Measurements from ENCODE around the gene LY9.
A peak's percentile ranks its signal among the peaks of the same experiment; 100 is the strongest.

LY9 gene

GRCh38 chr1:160795951-160796383 lies at the start of gene LY9:
Gene LY9 (plus strand): TSS chr1:160796174. CDS start chr1:160796188, 14 bp downstream.
- DNase-seq = peak; percentile 84

GRCh38 chr1:160746836-160747500 lies 49.0 kb upstream of the LY9 start:
- no peak for DNase-seq

GRCh38 chr1:160747717-160748116 lies 48.3 kb upstream of the LY9 start:
- no peak for DNase-seq

DNA sequence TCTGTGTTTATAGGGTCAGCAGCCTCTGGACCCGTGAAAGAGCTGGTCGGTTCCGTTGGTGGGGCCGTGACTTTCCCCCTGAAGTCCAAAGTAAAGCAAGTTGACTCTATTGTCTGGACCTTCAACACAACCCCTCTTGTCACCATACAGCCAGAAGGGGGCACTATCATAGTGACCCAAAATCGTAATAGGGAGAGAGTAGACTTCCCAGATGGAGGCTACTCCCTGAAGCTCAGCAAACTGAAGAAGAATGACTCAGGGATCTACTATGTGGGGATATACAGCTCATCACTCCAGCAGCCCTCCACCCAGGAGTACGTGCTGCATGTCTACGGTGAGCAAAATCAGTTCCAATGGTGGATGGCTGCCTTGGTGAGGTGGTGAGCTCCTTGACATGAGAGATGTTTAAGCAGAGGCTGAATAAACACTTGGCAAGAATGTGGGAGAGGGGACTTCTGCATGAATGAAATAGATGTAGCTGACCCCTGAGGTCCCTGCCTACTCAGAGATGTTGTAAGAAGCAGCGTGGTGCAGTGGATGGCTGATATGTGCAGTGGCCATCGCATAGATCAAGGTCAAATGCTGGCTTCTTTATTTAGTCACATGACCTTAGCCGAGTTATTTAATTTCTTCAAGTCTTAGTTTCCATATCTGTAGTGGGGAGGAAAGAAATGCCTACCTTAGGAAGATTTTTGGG lies 47.6 kb upstream of the LY9 start:
- no peak for DNase-seq

- DNase-seq = no peak
Measured at GRCh38 chr1:160748878-160749269, 47.1 kb upstream of the LY9 start.

- DNase-seq = no peak
Measured at GRCh38 chr1:160750608-160751007, 45.4 kb upstream of the LY9 start.

DNA sequence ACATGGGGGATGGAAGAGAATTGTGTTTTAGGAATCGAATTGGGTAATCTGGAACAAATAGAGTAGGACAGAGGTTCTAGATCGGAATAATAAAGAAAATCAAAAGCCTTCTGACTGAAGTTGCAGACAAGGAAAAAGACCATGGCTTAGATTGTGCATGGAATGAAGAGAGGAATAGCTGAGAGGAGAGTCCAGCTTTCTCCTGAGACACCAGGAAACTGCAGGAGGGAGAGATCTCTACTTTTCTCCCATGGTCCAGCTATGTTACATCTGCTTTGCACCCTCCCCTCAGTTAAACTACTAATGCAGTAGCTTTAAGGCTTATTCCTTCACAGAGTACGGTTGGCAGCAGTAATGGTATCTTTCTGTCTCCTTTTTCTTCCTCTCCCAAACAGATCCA lies 43.6 kb upstream of the LY9 start:
- no peak for DNase-seq

GRCh38 chr1:160752924-160753323 lies 43.0 kb upstream of the LY9 start:
- no peak for DNase-seq

DNA sequence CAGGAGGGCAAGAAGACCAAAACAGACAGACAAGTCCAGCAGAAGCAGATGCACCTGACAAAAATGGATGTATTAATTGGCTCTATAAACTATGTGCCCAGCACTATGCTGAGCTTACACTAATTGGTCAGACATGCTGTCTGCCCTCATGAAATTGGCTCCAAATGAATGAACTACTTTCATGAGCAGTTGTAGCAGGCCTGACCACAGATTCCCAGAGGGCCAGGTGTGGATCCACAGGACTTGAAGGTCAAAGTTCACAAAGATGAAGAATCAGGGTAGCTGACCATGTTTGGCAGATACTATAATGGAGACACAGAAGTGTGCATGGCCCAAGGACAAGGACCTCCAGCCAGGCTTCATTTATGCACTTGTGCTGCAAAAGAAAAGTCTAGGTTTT lies 42.4 kb upstream of the LY9 start:
- no peak for DNase-seq

GRCh38 chr1:160755461-160755860 lies 40.5 kb upstream of the LY9 start:
- no peak for DNase-seq

- DNase-seq = no peak
Measured at GRCh38 chr1:160755911-160756848, 39.8 kb upstream of the LY9 start.

DNA sequence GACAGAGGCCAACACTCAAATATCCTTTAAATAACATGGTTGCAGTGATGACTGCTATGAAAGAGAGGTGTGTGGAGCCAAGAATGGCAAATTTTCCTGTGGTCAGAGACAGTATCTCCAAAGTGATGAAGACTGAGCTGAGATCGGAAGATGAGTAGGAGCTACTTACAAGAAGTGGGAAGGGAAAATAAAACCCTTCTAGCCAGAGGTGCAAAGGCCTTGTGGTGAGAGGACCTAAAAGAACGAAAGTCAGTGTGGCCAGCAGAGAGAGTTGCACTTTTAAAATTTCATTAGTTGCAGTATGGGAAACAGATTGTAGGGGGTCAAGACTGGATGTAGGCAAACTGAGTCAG lies 39.1 kb upstream of the LY9 start:
- DNase-seq = no peak

DNA sequence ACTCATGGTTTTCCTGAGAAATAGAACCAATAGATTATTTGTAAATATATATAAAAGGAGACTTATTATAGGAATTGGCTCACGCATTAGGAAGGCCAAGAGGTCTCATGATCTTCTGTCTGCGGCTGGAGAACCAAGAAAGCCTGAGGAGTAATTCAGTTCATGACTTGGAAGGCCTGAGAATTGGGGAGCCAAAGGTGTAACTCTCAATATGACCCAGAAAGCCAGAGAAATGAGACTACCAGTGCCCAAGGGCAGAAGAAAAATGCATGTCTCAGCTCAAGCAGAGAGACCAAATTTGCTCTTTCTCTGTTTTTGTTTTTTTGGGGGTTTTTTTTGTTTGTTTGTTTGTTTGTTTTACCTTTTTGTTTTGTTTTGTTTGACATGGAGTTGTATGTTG lies 37.5 kb upstream of the LY9 start:
- no peak for DNase-seq

GRCh38 chr1:160759740-160760139 lies 36.2 kb upstream of the LY9 start:
- no peak for DNase-seq

DNA sequence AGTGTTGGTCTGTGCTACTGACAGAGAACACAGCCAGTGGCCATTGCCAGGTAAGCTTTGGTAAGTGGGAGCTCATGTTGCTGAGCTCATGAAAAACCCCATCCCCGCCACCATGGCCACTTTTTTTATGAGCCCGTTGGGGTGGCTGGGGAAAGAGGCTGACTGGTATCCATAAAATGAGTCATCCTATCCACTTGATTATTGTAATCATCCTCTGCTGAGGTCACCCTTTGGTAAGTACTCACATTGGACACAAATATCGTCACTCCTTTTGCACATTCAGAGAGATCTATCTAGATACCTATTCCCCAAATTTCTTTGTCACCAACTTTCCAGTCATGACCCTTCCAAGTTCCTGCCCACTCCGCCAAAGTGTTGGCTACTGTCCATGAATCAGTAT lies 34.9 kb upstream of the LY9 start:
- DNase-seq = no peak

GRCh38 chr1:160761886-160762285 lies 34.1 kb upstream of the LY9 start:
- DNase-seq = no peak

DNA sequence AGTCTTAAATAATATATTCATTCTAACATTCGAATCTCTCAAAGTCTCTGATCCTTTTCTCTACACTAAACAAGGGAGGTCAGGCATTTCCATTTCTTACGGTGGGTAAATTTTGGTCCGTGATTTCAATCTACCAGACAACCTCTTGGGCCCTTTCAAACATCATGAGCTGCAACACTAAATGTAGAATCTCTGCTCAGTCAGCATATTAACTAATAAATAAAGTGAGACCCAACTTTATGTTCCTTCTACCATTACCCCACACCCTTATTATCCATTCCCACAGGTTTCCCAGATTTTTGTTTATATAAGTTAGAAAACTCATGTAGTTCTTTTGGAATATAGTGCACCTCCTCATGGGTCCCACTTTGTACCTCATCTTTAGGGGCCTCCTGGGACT lies 32.0 kb upstream of the LY9 start:
- no peak for DNase-seq

DNA sequence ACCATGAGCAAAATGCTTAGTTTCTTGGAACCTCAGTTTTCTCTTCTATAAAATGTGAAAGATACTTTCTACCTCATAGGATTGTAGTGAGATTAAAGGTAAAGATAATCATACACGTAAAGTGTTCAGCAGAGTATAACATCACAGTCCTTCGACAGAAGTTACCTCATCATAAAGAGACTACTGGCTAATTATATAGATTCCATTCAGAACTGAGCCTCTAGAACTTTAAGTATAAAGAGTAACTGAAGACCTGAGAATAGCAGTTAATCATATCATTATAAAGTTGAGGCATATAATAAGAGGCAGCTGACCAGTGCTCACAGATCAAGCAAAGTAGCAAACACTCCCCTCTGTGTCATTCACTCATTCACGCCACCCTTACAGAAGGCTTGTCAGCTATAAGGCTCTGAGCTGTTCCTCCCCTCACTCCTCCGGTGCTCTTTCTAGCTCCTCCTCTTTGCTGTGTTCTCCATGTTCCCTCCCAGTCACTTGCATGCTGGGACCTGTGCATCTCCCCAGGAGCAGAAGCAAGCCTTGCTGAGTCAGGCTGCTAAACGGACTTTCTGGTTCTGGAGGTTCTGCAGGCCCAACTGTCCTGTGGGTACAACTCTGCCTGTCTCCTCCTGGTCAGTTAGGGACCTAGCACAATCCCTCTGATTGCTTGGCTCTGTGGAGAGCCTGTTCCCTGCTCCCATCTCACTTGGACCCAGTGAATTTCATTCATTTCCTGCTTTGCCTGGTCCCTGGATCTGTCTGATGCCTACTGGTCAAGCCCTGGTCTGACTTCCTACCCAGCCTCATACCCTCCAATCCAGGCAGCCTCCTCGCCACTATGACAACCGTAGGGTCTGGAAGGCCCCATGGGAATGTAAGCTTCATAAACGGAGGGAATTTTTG lies 28.3 kb upstream of the LY9 start:
- DNase-seq = peak; percentile 21

DNA sequence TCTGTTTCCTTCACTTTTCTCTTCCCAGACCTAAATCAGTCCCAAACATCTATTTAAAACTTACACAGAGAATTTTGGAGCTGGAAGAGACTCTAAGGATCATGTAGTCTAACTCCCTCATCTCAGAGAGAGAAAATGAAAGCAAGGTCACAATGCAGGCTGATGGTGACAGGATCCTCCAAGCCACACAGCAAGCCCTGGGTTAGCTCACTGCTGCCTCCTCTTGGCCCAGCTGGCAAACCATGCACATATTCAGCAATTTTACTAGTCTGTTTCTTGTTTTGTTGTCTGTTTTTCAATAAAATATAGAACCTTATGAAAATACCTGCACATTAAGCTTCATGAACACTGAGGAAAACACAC lies 27.7 kb upstream of the LY9 start:
- peak; percentile 87 for DNase-seq

GRCh38 chr1:160772331-160772730 lies 23.6 kb upstream of the LY9 start:
- no peak for DNase-seq

- DNase-seq = no peak
Measured at GRCh38 chr1:160773093-160773492, 22.9 kb upstream of the LY9 start.

GRCh38 chr1:160774886-160775719 lies 20.9 kb upstream of the LY9 start:
- no peak for DNase-seq

All from CD4-positive, alpha-beta T cell treated with Interleukin-17A for 4 hours (primary cell).